ENCODE results near the gene WEE1.

The WEE1 gene

DNA sequence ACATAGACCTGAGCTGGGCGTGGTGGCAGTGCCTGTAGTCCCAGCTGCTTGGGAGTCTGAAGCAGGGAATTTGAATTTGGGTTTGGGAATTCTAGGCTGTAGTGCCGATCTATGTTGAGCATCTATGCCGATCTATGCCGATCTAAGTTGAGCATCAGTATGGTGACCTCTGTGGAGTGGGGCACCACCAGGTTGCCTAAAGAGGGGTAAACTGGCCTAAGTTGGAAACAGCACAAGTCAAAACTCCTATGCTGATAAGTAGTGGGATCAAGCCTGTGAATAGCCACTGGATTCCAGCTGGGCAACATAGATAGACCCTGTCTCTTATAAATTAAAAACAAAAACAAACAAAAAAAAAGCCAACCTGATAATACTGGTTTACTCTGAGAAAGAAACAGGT is 7.4 kb downstream of the WEE1 start:
- Histone ChIP-seq H2AFZ (ENCODE audit: low read depth) (no peak overlapping the region), H3K4me2 (no peak overlapping the region), H3K27me3 (ENCODE audit: insufficient read depth, low read depth) (no peaks in the 10 kb centered on the region), H3K4me3 (IDR thresholded peaks at IDR 0.05; ENCODE audit: insufficient read depth, low read depth, low read length) (no peak overlapping the region), H3K36me3 (ENCODE audit: insufficient read depth) (peaks cover 31% of the 10 kb centered on the region; the same call in 1 of the 2 replicates), H3K79me2 (ENCODE audit: insufficient read depth, low read depth) (peaks cover 34% of the 10 kb centered on the region), H3K9ac (no peak overlapping the region), H3K27ac (no peak overlapping the region), H3K4me1 (ENCODE audit: low read depth, poor library complexity, severe bottlenecking) (peaks cover 27% of the 10 kb centered on the region), H4K20me1 (ENCODE audit: insufficient read depth) (peaks cover 7% of the 10 kb centered on the region; the same call in 1 of the 2 replicates)
- TF ChIP-seq, protein P1, sequence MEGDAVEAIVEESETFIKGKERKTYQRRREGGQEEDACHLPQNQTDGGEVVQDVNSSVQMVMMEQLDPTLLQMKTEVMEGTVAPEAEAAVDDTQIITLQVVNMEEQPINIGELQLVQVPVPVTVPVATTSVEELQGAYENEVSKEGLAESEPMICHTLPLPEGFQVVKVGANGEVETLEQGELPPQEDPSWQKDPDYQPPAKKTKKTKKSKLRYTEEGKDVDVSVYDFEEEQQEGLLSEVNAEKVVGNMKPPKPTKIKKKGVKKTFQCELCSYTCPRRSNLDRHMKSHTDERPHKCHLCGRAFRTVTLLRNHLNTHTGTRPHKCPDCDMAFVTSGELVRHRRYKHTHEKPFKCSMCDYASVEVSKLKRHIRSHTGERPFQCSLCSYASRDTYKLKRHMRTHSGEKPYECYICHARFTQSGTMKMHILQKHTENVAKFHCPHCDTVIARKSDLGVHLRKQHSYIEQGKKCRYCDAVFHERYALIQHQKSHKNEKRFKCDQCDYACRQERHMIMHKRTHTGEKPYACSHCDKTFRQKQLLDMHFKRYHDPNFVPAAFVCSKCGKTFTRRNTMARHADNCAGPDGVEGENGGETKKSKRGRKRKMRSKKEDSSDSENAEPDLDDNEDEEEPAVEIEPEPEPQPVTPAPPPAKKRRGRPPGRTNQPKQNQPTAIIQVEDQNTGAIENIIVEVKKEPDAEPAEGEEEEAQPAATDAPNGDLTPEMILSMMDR (conservative IDR thresholded peaks at IDR 0.05; ENCODE audit: low read depth, low read length) = no peak

DNA sequence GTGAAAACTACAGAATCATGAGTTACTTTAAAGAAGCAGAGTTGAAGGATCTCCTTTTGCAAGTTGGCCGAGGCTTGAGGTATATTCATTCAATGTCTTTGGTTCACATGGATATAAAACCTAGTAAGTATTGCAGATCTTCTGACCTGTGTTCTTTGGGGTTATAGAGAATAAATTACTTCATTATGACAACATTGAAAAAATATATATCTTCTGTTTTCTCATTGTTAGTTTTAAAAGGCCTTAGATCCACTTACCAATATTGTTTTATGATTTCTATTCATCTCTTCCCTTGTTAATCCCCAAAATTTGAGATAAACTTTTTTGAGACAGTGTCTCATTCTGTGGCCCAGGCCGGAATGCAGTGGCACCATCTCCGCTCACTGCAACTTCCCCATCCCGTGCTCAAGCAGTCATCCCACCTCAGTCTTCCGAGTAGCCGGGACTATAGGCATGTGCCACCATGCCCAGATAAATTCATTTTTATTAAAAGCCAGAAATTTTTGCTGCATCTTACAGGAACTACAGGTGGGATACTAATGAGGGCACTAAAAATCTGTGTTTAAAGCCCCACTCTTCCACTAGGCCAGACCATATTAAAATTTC is 8.2 kb downstream of the WEE1 start:
- Histone ChIP-seq H2AFZ (ENCODE audit: low read depth) (no peak overlapping the region), H3K79me2 (ENCODE audit: insufficient read depth, low read depth) (peaks cover 26% of the 10 kb centered on the region), H3K4me1 (ENCODE audit: low read depth, poor library complexity, severe bottlenecking) (peaks cover 19% of the 10 kb centered on the region), H3K9ac (no peak overlapping the region), H3K27ac (no peak overlapping the region), H3K27me3 (ENCODE audit: insufficient read depth, low read depth) (no peaks in the 10 kb centered on the region), H4K20me1 (ENCODE audit: insufficient read depth) (0 out of 2 replicates have a peak, but pooled peaks cover 5% of the 10 kb centered on the region), H3K4me3 (IDR thresholded peaks at IDR 0.05; ENCODE audit: insufficient read depth, low read depth, low read length) (no peak overlapping the region), H3K4me2 (no peak overlapping the region), H3K36me3 (ENCODE audit: insufficient read depth) (peaks cover 27% of the 10 kb centered on the region; the same call in 1 of the 2 replicates)
- TF ChIP-seq, protein P1 (conservative IDR thresholded peaks at IDR 0.05; ENCODE audit: low read depth, low read length) = no peak

- no peak overlapping the region for H3K27ac ChIP-seq
- no peaks in the 10 kb centered on the region for H3K27me3 ChIP-seq (ENCODE audit: insufficient read depth, low read depth)
- H3K4me1 ChIP-seq (ENCODE audit: low read depth, poor library complexity, severe bottlenecking) = peaks cover 8% of the 10 kb centered on the region
These were observed 17.2 kb downstream of the WEE1 start for GRCh38 chr11:9590717-9591116.

GRCh38 chr11:9594267-9595046 is 21.0 kb downstream of the WEE1 start:
- Histone ChIP-seq H3K4me3 (IDR thresholded peaks at IDR 0.05; ENCODE audit: insufficient read depth, low read depth, low read length) (no peak overlapping the region), H3K79me2 (ENCODE audit: insufficient read depth, low read depth) (no peaks in the 10 kb centered on the region), H3K27ac (no peak overlapping the region), H4K20me1 (ENCODE audit: insufficient read depth) (no peaks in the 10 kb centered on the region), H2AFZ (ENCODE audit: low read depth) (no peak overlapping the region), H3K27me3 (ENCODE audit: insufficient read depth, low read depth) (no peaks in the 10 kb centered on the region), H3K9ac (no peak overlapping the region), H3K4me1 (ENCODE audit: low read depth, poor library complexity, severe bottlenecking) (peaks cover 8% of the 10 kb centered on the region), H3K36me3 (ENCODE audit: insufficient read depth) (no peaks in the 10 kb centered on the region), H3K4me2 (no peak overlapping the region)
- TF ChIP-seq, protein P1 (conservative IDR thresholded peaks at IDR 0.05; ENCODE audit: low read depth, low read length) = no peak

More at GRCh38 chr11:9590717-9591116, 17.2 kb downstream of the WEE1 start:
- no peak overlapping the region for H3K4me3 ChIP-seq (IDR thresholded peaks at IDR 0.05; ENCODE audit: insufficient read depth, low read depth, low read length)
- H3K9ac ChIP-seq = no peak overlapping the region
- H3K36me3 ChIP-seq (ENCODE audit: insufficient read depth) = peaks cover 10% of the 10 kb centered on the region; the same call in 1 of the 2 replicates
- H2AFZ ChIP-seq (ENCODE audit: low read depth) = no peak overlapping the region
- no peak overlapping the region for H3K4me2 ChIP-seq
- TF ChIP-seq, protein P1 (conservative IDR thresholded peaks at IDR 0.05; ENCODE audit: low read depth, low read length) = no peak
- H3K79me2 ChIP-seq (ENCODE audit: insufficient read depth, low read depth) = no peaks in the 10 kb centered on the region
- H4K20me1 ChIP-seq (ENCODE audit: insufficient read depth) = no peaks in the 10 kb centered on the region

All from KMS-11 (cell line).